ENCODE data around the gene C1orf226.
"Not testable (repeated sequence)": the region's sequence is repeated elsewhere in the genome, so short reads cannot be mapped to it uniquely, and the experiment has no call there.

C1orf226 gene, protein sequence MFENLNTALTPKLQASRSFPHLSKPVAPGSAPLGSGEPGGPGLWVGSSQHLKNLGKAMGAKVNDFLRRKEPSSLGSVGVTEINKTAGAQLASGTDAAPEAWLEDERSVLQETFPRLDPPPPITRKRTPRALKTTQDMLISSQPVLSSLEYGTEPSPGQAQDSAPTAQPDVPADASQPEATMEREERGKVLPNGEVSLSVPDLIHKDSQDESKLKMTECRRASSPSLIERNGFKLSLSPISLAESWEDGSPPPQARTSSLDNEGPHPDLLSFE
- long read RNA-seq, donor 1, result 0 reads
- long read RNA-seq, donor 2, full-length matches to known transcripts, result 1 of 1 reads
- long read RNA-seq, donor 2, partial matches to known transcripts, result 0 of 1 reads
- long read RNA-seq, donor 2, other reads (novel, unspliced or antisense), result 0 of 1 reads
- long read RNA-seq, donor 3, result 0 reads
- long read RNA-seq, donor 4, result 0 reads
- long read RNA-seq, donor 5, full-length matches to known transcripts, result 2 of 2 reads
- long read RNA-seq, donor 5, partial matches to known transcripts, result 0 of 2 reads
- long read RNA-seq, donor 5, other reads (novel, unspliced or antisense), result 0 of 2 reads
- long read RNA-seq, donor 6, full-length matches to known transcripts, result 2 of 2 reads
- long read RNA-seq, donor 6, partial matches to known transcripts, result 0 of 2 reads
- long read RNA-seq, donor 6, other reads (novel, unspliced or antisense), result 0 of 2 reads
- long read RNA-seq, donor 7, full-length matches to known transcripts, result 2 of 37 reads
- long read RNA-seq, donor 7, partial matches to known transcripts, result 35 of 37 reads
- long read RNA-seq, donor 7, other reads (novel, unspliced or antisense), result 0 of 37 reads
- long read RNA-seq, donor 8, full-length matches to known transcripts, result 1 of 1 reads
- long read RNA-seq, donor 8, partial matches to known transcripts, result 0 of 1 reads
- long read RNA-seq, donor 8, other reads (novel, unspliced or antisense), result 0 of 1 reads

- no peak for DNase-seq
Observed at GRCh38 chr1:162381383-162381782, at the start of gene C1orf226. TSS of gene C1orf226 (plus strand) at chr1:162381728. CDS start at chr1:162381902, 174 bp downstream.

DNA sequence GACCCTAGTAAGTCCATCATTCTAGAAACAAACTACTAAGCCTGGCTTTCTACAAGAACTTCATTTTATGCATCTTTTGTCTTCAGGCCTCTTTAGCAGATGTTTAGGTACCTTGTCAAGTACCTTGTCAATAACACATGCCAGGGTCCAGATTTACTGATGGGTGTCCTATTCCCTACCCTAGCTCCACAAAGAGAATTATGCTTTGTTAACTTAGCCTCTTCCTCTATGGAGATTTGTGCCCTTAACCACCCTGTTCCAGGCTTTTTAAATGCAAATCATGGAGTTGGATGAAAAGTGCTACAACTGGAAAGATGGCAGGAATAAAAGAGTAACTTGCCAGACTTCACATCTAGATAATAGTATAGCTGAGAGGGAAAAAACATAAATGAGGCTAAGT is 47.5 kb upstream of the C1orf226 start:
- no peak for DNase-seq

GRCh38 chr1:162335126-162335525 is 46.4 kb upstream of the C1orf226 start:
- no peak for DNase-seq

- no peak for DNase-seq
Observed at GRCh38 chr1:162336621-162337285, 44.8 kb upstream of the C1orf226 start.

DNA sequence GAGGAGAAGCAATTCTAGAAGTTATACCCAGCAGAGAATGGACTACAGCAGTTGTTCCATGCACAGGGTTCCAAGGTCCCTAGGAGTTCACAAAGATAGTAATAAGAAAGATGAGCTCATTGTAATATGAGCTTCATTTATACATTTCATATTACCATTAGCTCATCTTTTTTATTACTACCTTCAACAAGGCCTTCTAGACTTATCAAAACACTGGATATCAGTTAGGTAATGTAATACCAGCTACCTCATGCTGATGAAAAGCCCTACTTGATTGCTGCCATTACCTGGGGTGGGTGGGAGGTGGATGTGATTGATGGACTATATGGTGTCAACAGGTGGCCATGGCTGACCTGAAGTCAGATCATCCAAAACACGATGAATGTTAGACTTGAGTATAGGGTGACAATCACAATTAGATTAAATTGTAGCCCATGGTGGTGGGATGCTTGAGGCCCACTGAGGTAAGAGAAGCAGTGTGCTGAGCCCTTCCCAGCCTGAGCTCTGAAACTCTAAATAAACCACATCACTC is 39.0 kb upstream of the C1orf226 start:
- no peak for DNase-seq

GRCh38 chr1:162343470-162343869 is 38.1 kb upstream of the C1orf226 start:
- DNase-seq, result no peak

DNA sequence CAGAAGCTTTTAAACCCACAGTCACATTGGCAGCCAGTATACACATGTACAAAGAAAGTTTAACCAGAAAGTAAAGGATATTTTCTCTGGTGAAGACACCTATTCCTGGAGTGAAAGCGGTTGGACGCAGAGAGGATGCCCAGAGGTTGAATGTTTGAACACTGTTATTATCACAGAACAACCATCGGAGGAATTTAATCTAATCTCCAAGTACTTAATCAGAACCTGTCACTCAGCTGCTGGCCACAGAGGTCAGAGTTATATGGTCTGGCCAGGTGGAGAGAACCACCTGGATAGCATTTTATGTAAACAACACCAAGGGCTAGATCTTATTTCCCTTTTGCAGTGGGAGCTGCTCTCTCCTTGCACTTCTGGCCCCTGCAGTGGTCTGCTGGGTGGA is 34.2 kb upstream of the C1orf226 start:
- no peak for DNase-seq

GRCh38 chr1:162349635-162350330 is 31.7 kb upstream of the C1orf226 start:
- peak; percentile 39 for DNase-seq

GRCh38 chr1:162351246-162351842 is 30.2 kb upstream of the C1orf226 start:
- DNase-seq, result no peak

DNA sequence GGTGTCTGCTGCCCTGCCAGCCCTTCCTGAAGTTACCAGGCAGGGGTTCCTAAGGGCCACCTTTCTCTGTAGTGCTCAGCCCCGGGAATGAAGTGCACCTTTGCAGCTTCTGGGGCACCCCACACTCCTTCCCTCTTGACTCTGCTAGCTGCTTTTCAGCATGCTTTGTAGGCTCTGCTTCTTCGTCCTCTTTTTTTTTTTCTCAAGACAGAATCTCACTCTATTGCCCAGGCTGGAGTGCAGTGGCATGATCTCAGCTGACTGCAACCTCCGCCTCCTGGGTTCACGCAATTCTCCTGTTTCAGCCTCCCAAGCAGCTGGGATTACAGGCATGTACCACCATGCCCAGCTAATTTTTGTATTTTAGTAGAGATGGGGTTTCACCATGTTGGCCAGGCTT is 29.7 kb upstream of the C1orf226 start:
- not testable (repeated sequence) for DNase-seq

DNA sequence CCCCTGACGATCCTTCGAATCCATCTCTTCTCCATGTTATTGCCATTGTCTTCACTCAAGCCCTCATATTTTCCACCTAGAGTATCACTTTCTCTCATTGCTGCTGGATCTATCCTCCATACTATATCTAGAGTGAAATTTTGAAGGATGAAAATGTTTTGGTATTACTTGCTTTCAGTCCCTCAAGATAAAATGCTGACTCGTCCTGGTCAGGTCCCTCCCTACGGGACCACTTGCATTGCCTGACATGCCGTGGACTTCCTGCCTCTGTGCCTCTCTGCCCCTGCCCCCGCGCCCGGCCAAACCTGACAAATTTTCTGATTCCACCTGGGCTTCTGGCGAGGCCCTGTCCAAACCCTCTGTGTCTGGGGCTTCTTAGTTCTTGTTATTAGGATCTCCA is 28.4 kb upstream of the C1orf226 start:
- DNase-seq, result no peak

DNA sequence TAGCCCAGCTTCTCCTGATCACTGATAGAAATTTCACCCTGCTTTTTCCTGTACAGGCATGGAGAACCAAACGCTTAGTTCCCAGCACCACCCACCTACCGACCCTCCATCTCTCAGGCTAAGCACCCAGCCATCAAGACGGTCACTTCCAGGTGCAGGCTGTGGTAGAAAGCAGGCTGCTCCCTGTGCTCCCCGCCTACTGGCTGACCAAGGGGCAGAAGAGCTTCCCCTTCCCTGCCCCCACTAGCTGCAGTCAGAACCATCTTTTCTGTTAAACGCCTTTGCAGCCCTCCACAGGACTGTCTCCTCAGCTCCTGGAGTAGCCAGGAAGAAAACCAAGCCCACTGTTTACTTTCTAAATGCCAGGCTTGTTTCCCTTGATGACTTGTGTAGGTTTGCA is 27.8 kb upstream of the C1orf226 start:
- no peak for DNase-seq

DNA sequence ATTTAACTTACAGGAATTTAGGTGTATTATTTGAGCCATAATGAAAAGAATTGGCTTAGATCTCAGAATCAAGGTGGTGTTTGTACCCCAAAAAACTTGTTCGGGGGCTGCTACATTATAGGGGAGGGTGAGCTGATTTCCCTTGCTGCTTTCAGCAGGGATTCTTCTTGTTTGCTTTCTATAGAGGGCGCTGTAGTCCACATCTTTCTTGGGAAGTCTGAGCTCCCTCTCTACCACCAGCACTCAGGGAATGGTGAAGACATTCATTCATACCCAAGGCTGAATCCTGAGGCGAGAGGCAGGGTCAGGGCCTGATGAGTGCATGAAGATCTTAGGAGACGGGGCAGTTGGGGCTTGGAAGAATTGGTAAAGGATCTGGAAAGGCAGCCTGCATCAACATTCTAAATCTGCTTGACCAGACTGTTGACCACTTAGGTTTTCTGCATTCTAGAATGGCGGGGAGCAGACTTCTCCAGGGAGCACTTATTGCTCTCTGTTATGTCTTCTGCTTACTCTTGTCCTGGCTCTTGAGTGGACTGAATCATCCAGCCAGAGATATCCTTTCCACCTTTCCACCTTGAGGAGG is 23.8 kb upstream of the C1orf226 start:
- DNase-seq, result no peak

GRCh38 chr1:162358928-162359327 is 22.6 kb upstream of the C1orf226 start:
- no peak for DNase-seq

- no peak for DNase-seq
Observed at GRCh38 chr1:162359523-162360236, 21.8 kb upstream of the C1orf226 start.

DNA sequence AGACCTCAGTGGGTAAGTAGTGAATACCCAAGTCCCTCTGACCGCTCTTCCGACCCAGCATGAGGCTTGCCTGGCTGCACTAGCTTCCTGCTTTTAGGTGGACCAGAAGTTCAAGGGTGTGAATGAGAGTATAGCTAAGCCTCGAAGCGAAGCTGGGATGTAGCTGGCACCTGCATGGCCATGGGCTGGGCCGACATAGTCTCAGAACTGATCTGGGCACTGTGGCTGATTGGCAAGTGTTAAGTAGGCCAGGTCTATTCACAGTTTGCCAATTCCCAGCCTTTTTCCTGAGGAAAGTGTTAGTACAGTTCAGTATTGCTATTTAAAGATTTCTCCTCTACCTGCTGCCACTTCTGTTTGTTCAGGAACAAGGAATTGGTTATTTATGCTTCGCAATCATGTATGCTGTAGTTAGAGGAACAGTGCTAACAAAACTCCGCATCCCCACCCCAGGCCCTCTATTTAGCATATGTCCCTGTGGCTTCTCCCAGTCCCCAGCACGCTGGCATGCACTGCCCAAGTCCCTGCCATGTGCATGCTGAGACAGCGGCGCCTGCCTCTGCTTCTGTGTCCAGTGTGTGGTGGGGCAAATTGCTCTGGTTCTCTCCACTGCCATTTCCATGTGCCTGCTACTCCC is 21.2 kb upstream of the C1orf226 start:
- no peak for DNase-seq

GRCh38 chr1:162360874-162361260 is 20.7 kb upstream of the C1orf226 start:
- DNase-seq, result no peak

DNA sequence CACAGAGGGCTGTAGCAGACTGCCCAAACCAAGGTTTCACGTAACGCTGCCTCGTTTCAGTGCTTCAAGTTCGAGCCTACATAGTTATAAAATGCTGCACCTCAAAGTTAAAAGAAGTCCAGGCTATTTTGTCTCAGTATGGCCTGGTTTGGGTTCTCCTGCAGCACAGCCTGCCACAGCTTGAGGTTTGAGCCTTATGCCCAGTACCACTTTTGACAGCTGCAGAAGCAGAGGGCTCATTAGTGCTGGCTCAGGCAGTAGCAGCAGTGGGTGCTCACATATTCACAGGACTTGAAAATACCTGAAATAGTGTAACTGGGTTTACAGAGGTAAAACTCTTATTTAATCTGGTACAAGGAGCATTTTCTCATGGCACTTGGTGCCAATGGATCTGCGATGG is 20.2 kb upstream of the C1orf226 start:
- DNase-seq, result no peak

DNA sequence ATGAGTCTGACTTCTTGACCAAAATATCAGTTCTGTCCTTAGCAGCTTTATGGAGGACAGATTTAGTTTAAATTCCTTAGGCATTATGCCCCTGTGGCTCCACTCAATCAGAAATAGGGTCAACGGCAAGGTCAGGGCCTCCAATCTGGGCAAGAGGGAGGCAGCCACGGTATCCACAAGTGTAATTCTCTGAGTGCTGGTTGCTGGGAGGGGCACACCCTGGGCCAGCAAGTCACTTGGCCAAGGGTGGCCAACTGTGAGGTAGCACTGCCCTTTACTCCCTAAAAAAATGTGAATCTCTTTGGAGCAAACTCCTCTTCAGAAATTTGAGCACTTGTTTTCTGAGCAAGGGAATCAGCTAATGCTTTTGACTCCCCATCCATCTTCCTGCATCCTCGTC is 17.7 kb upstream of the C1orf226 start:
- DNase-seq, result no peak

- DNase-seq, result no peak
Observed at GRCh38 chr1:162364498-162364897, 17.0 kb upstream of the C1orf226 start.
